ENCODE data around the gene CSMD2. TPM values are rescaled to one million over a fixed set of nuclear protein-coding genes. Genes with fewer than 3 reads are reported as not detected.
A peak's percentile ranks its signal among the peaks of the same experiment; 100 is the strongest.

CSMD2 gene
- total and polyA plus RNA-seq, 2 experiments from 2014 or later: 5.3 to 16.6 TPM

GRCh38 chr1:33471416-33471815 is 693.6 kb downstream of the CSMD2 start:
- no peaks in the 10 kb centered on the region for H3K79me2 ChIP-seq (replicated peaks; ENCODE audit: insufficient read depth)
- DNase-seq (ENCODE audit: low spot score) (no peak), ATAC-seq (no peak)
- H3K4me1 ChIP-seq (ENCODE audit: insufficient read depth): peaks cover 7% of the 10 kb centered on the region; the same call in 1 of the 2 replicates
- no peak overlapping the region for H3K27ac ChIP-seq (ENCODE audit: low read depth)
- Mint-ChIP-seq H3K36me3 (ENCODE audit: low read depth) (no peaks in the 10 kb centered on the region; the same call in 2 of the 3 replicates), H3K27me3 (ENCODE audit: insufficient read depth, low read depth, poor library complexity) (peaks cover 9% of the 10 kb centered on the region), H3K4me1 (peaks cover 21% of the 10 kb centered on the region), H3K27ac (no peak overlapping the region), H3K9me3 (no peaks in the 10 kb centered on the region), H3K4me3 (no peak overlapping the region)
- peak overlapping the region; percentile 42; the same call in 1 of the 2 replicates for H3K4me3 ChIP-seq
- 0 out of 2 replicates have a peak overlapping the region, but pooled peaks have one; percentile 64 for H3K4me2 ChIP-seq
- H3K9me2 ChIP-seq (ENCODE audit: insufficient read depth): no peaks in the 10 kb centered on the region
- H3K36me3 ChIP-seq (ENCODE audit: insufficient read depth): no peaks in the 10 kb centered on the region
- TF ChIP-seq NANOG (IDR thresholded peaks at IDR 0.05; ENCODE audit: borderline replicate concordance): no peak
- no peaks in the 10 kb centered on the region for H3F3A ChIP-seq (replicated peaks; ENCODE audit: low read depth)
- H4K20me1 ChIP-seq (replicated peaks; ENCODE audit: insufficient read depth): peaks cover 6% of the 10 kb centered on the region
- H2AFZ ChIP-seq: no peak overlapping the region
- no peaks in the 10 kb centered on the region for H3K27me3 ChIP-seq (ENCODE audit: insufficient read depth)

- DNase-seq (ENCODE audit: low spot score): peak; percentile 91
- Histone ChIP-seq H3K27me3 (ENCODE audit: insufficient read depth) (no peaks in the 10 kb centered on the region), H3K4me2 (no peak overlapping the region)
Measured at GRCh38 chr1:33470495-33471012, 694.5 kb downstream of the CSMD2 start.

More at GRCh38 chr1:33470495-33471012, 694.5 kb downstream of the CSMD2 start:
- TF ChIP-seq CREB1 (CRISPR knock-in tag; IDR thresholded peaks at IDR 0.05; ENCODE audit: low read depth) (no peak), ZNF114 (CRISPR knock-in tag; IDR thresholded peaks at IDR 0.05) (no peak), ZNF462 (CRISPR knock-in tag; IDR thresholded peaks at IDR 0.05) (no peak), NANOG (IDR thresholded peaks at IDR 0.05; ENCODE audit: borderline replicate concordance) (no peak), EZH2 (IDR thresholded peaks at IDR 0.05; ENCODE audit: low read depth, unreplicated experiment) (no peak), JUNB (IDR thresholded peaks at IDR 0.05; ENCODE audit: unreplicated experiment) (no peak), CTCF (conservative IDR thresholded peaks at IDR 0.05; ENCODE audit: low read depth in 2 of 2) (peak; percentile 80 to 92)
- no peaks in the 10 kb centered on the region; the same call in 2 of the 3 replicates for H3K36me3 Mint-ChIP-seq (ENCODE audit: low read depth)
- H3K4me1 Mint-ChIP-seq: peaks cover 21% of the 10 kb centered on the region
- Histone ChIP-seq H3K79me2 (replicated peaks; ENCODE audit: insufficient read depth) (no peaks in the 10 kb centered on the region), H4K20me1 (replicated peaks; ENCODE audit: insufficient read depth) (no peaks in the 10 kb centered on the region; the same call in 1 of the 2 replicates), H3K9me2 (ENCODE audit: insufficient read depth) (no peaks in the 10 kb centered on the region), H2AFZ (peak overlapping the region; percentile 83), H3K4me3 (no peak overlapping the region), H3K36me3 (ENCODE audit: insufficient read depth) (no peaks in the 10 kb centered on the region), H3K27ac (ENCODE audit: low read depth) (no peak overlapping the region), H3F3A (replicated peaks; ENCODE audit: low read depth) (no peaks in the 10 kb centered on the region), H3K4me1 (ENCODE audit: insufficient read depth) (peaks cover 7% of the 10 kb centered on the region; the same call in 1 of the 2 replicates)
- H3K4me3 Mint-ChIP-seq: peak overlapping the region; percentile 24; the same call in 1 of the 3 replicates
- peak; percentile 64 for ATAC-seq
- no peaks in the 10 kb centered on the region for H3K9me3 Mint-ChIP-seq
- no peak overlapping the region for H3K27ac Mint-ChIP-seq
- peaks cover 9% of the 10 kb centered on the region for H3K27me3 Mint-ChIP-seq (ENCODE audit: insufficient read depth, low read depth, poor library complexity)
